HUES6 (cell line): ENCODE measurements around the gene TMPRSS6.

Experiments
- H3K27ac ChIP-seq: 2 replicates; pipeline ENCODE4 v1.7.0; 2013; ENCODE audit warnings: low read depth, mild to moderate bottlenecking, low read length, inconsistent platforms
- H3K27me3 ChIP-seq: 2 replicates; pipeline ENCODE4 v1.6.1; 2013; ENCODE audit warnings: low read length; ENCODE audit not compliant: control insufficient read depth, insufficient read depth
- H3K36me3 ChIP-seq: 2 replicates; pipeline ENCODE4 v1.6.1; 2013; ENCODE audit warnings: low read length; ENCODE audit not compliant: control insufficient read depth, insufficient read depth
- H3K4me1 ChIP-seq: 2 replicates; pipeline ENCODE4 v1.6.1; 2013; ENCODE audit warnings: low read length; ENCODE audit not compliant: control insufficient read depth, insufficient read depth
- H3K4me3 ChIP-seq: 2 replicates; pipeline ENCODE4 v1.5.1; 2013; ENCODE audit warnings: low read depth, low read length
- H3K9ac ChIP-seq: one replicate; pipeline ENCODE4 v1.6.1; 2013; ENCODE audit warnings: mild to moderate bottlenecking, low read length
- H3K9me3 ChIP-seq: 2 replicates; pipeline ENCODE4 v1.6.1; 2013; ENCODE audit warnings: low read depth, low read length; ENCODE audit not compliant: control insufficient read depth, insufficient read depth

The TMPRSS6 gene

GRCh38 chr22:37048133-37048532, 61.4 kb downstream of the TMPRSS6 start:
- Histone ChIP-seq H3K27me3 (peaks cover 6% of the 10 kb centered on the region; the same call in 1 of the 2 replicates), H3K4me1 (peaks cover 15% of the 10 kb centered on the region), H3K9ac (no peak overlapping the region), H3K4me3 (no peak overlapping the region), H3K27ac (no peak overlapping the region), H3K9me3 (no peaks in the 10 kb centered on the region), H3K36me3 (no peaks in the 10 kb centered on the region)

GRCh38 chr22:37047006-37047405, 62.5 kb downstream of the TMPRSS6 start:
- H3K27me3 ChIP-seq: peaks cover 6% of the 10 kb centered on the region; the same call in 1 of the 2 replicates
- H3K9me3 ChIP-seq: no peaks in the 10 kb centered on the region
- peaks cover 11% of the 10 kb centered on the region for H3K4me1 ChIP-seq
- no peak overlapping the region for H3K9ac ChIP-seq
- H3K27ac ChIP-seq: no peak overlapping the region
- H3K4me3 ChIP-seq: no peak overlapping the region
- no peaks in the 10 kb centered on the region for H3K36me3 ChIP-seq

GRCh38 chr22:37046589-37046988, 62.9 kb downstream of the TMPRSS6 start:
- H3K27me3 ChIP-seq: peaks cover 6% of the 10 kb centered on the region; the same call in 1 of the 2 replicates
- peaks cover 11% of the 10 kb centered on the region for H3K4me1 ChIP-seq
- H3K36me3 ChIP-seq: no peaks in the 10 kb centered on the region
- no peak overlapping the region for H3K27ac ChIP-seq
- no peak overlapping the region for H3K9ac ChIP-seq
- H3K9me3 ChIP-seq: no peaks in the 10 kb centered on the region
- no peak overlapping the region for H3K4me3 ChIP-seq

GRCh38 chr22:37045958-37046357, 63.6 kb downstream of the TMPRSS6 start:
- Histone ChIP-seq H3K4me1 (peaks cover 13% of the 10 kb centered on the region), H3K27me3 (peaks cover 6% of the 10 kb centered on the region; the same call in 1 of the 2 replicates), H3K9ac (no peak overlapping the region), H3K4me3 (no peak overlapping the region), H3K9me3 (no peaks in the 10 kb centered on the region), H3K36me3 (no peaks in the 10 kb centered on the region), H3K27ac (no peak overlapping the region)

GRCh38 chr22:37044634-37045625, 64.6 kb downstream of the TMPRSS6 start:
- no peaks in the 10 kb centered on the region for H3K9me3 ChIP-seq

GRCh38 chr22:37043828-37044538, 65.5 kb downstream of the TMPRSS6 start:
- Histone ChIP-seq H3K9ac (no peak overlapping the region), H3K27me3 (no peaks in the 10 kb centered on the region; the same call in 1 of the 2 replicates), H3K27ac (no peak overlapping the region), H3K36me3 (no peaks in the 10 kb centered on the region), H3K4me1 (peaks cover 17% of the 10 kb centered on the region), H3K9me3 (no peaks in the 10 kb centered on the region), H3K4me3 (no peak overlapping the region)

More at GRCh38 chr22:37044634-37045625, 64.6 kb downstream of the TMPRSS6 start:
- Histone ChIP-seq H3K9ac (no peak overlapping the region), H3K4me3 (no peak overlapping the region), H3K27ac (no peak overlapping the region), H3K4me1 (peaks cover 17% of the 10 kb centered on the region), H3K36me3 (no peaks in the 10 kb centered on the region), H3K27me3 (no peaks in the 10 kb centered on the region; the same call in 1 of the 2 replicates)

GRCh38 chr22:37043209-37043827, 66.2 kb downstream of the TMPRSS6 start:
- no peaks in the 10 kb centered on the region for H3K9me3 ChIP-seq
- H3K36me3 ChIP-seq: no peaks in the 10 kb centered on the region
- H3K27me3 ChIP-seq: no peaks in the 10 kb centered on the region; the same call in 1 of the 2 replicates
- H3K4me1 ChIP-seq: peaks cover 17% of the 10 kb centered on the region
- H3K27ac ChIP-seq: no peak overlapping the region
- no peak overlapping the region for H3K4me3 ChIP-seq
- no peak overlapping the region for H3K9ac ChIP-seq

GRCh38 chr22:37039466-37039865, 70.0 kb downstream of the TMPRSS6 start:
- peaks cover 17% of the 10 kb centered on the region for H3K4me1 ChIP-seq
- H3K9me3 ChIP-seq: no peaks in the 10 kb centered on the region

GRCh38 chr22:37037669-37038068, 71.8 kb downstream of the TMPRSS6 start:
- Histone ChIP-seq H3K27ac (no peak overlapping the region), H3K9me3 (no peaks in the 10 kb centered on the region), H3K36me3 (no peaks in the 10 kb centered on the region), H3K4me1 (peaks cover 20% of the 10 kb centered on the region), H3K27me3 (no peaks in the 10 kb centered on the region), H3K4me3 (no peak overlapping the region), H3K9ac (no peak overlapping the region)

More at GRCh38 chr22:37039466-37039865, 70.0 kb downstream of the TMPRSS6 start:
- Histone ChIP-seq H3K36me3 (no peaks in the 10 kb centered on the region), H3K9ac (no peak overlapping the region), H3K27ac (no peak overlapping the region), H3K4me3 (no peak overlapping the region), H3K27me3 (no peaks in the 10 kb centered on the region)

- no peak overlapping the region for H3K9ac ChIP-seq
- H3K4me1 ChIP-seq: peaks cover 27% of the 10 kb centered on the region
- no peaks in the 10 kb centered on the region for H3K36me3 ChIP-seq
- no peaks in the 10 kb centered on the region for H3K27me3 ChIP-seq
- H3K27ac ChIP-seq: no peak overlapping the region
- no peaks in the 10 kb centered on the region for H3K9me3 ChIP-seq
- no peak overlapping the region for H3K4me3 ChIP-seq
These were observed 72.7 kb downstream of the TMPRSS6 start for GRCh38 chr22:37036655-37037377.
